ENCODE data around the gene KCTD13. TPM values are rescaled to one million over a fixed set of nuclear protein-coding genes. Genes with fewer than 3 reads are reported as not detected.

KCTD13 gene
- total and polyA plus RNA-seq, 10 of the 15 experiments (the other 5 are each of a cell fraction or from before 2014, with no cell fraction given): 3.3 to 29.2 (median 12.5) TPM

GRCh38 chr16:29901607-29901945 lies 24.4 kb downstream of the KCTD13 start (continued):
- TF ChIP-seq CUX1 (IDR thresholded peaks at IDR 0.05; ENCODE audit: insufficient replicate concordance, low read depth, low read length) (no peak), POLR2AphosphoS5 (IDR thresholded peaks at IDR 0.05; ENCODE audit: low read length) (no peak), CHD1 (IDR thresholded peaks at IDR 0.05; ENCODE audit: low read depth, low read length) (no peak), FOXK2 (IDR thresholded peaks at IDR 0.05) (no peak), ZNF622 (IDR thresholded peaks at IDR 0.05) (no peak), CHD4 (IDR thresholded peaks at IDR 0.05) (no peak), JUNB (IDR thresholded peaks at IDR 0.05) (no peak), NKRF (conservative IDR thresholded peaks at IDR 0.05) (no peak), IRF4 (IDR thresholded peaks at IDR 0.05; ENCODE audit: low read depth, low read length) (no peak), WRNIP1 (IDR thresholded peaks at IDR 0.05; ENCODE audit: borderline replicate concordance, low read depth, low read length) (no peak), HSF1 (IDR thresholded peaks at IDR 0.05; ENCODE audit: low read depth, low read length) (no peak), USF2 (IDR thresholded peaks at IDR 0.05; ENCODE audit: borderline replicate concordance, low read depth, low read length) (no peak), MAX (IDR thresholded peaks at IDR 0.05; ENCODE audit: low read depth, low read length) (no peak), KDM1A (IDR thresholded peaks at IDR 0.05; ENCODE audit: borderline replicate concordance) (no peak), CREB1 (IDR thresholded peaks at IDR 0.05; ENCODE audit: low read depth) (no peak), DPF2 (IDR thresholded peaks at IDR 0.05) (no peak)

All from GM12878 (cell line).